Measurements from ENCODE around the gene KRT31.
"Not testable (repeated sequence)": the region's sequence is repeated elsewhere in the genome, so short reads cannot be mapped to it uniquely, and the experiment has no call there.

Gene KRT31

DNA sequence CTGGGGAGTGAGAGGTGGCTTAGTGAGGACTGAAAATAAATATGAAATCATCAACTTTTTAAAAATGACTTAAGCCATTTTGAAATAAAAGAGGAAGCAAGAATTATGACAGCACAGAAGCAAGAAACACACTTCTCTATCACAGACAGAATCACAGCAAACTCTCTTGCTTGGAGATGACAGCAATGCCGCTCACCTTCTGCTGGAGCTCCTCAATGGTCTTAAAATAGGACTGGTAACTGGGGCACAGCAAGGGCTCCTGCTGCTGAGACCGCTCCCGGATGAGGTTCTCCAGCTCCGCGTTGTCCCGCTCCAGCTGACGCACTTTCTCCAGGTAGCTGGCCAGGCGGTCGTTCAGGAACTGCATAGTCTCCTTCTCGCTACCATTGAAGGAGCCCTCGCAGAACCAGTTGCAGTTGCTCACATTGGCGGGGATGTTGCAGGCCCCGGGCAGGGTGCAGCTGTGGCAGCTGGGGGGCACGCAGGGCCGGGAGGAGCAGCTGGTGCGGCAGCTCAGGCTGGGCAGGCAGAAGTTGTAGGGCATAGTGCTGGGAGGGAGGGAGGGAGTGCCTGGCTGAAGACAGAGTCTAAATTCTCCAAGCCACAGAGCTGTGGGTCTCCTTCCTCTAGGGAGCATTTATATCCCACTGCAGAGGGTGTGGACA, at the start of gene KRT31:
KRT31 (minus strand) TSS at position 613 of the 665 bp plus-strand sequence; CDS start at position 544, 69 bp downstream.
- no peak for DNase-seq

GRCh38 chr17:41446806-41447205, 49.4 kb upstream of the KRT31 start:
- DNase-seq, result no peak

GRCh38 chr17:41444640-41445039, 47.2 kb upstream of the KRT31 start:
- no peak for DNase-seq

DNA sequence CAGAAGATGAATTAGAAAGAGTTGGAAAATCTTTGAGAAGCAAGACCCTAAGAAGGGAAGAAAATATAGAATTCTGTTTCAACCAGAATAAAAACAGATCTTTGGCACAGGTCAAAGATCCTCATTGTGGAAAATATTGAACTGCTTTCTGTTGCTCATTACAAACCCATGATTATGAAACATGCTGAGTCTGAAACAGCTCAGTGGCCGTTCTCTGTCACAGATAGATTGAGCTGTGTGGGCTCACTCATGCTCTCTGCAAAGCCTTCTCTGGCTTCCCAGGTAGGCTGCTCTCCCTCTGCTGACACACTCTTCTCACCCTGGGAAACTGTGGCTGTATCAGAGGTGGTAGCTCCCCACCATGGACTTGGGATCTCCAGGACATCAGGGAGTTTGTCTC, 46.8 kb upstream of the KRT31 start:
- no peak for DNase-seq

DNA sequence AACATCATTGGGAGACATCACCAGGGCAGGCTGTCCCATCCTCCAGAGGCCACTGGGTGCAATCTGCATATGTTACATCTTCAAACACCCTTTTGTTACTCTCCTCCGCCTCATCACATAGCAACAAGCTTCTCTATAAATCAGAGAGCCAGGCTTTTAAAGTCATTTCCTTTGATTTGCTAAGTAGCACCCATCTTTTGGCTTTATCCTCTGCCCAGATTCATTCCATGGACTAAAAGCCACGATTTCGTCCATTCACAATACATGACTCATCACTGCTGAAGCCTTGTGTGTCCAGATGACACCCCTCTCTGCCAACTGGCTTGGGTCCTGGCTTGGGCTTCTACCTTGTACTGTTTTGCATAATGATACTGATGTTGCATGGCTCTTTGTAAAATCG, 45.3 kb upstream of the KRT31 start:
- no peak for DNase-seq

GRCh38 chr17:41440531-41441033, 43.2 kb upstream of the KRT31 start, which contains the start of gene KRT38:
TSS of gene KRT38 (minus strand) at chr17:41440983. CDS start at chr17:41440921, 62 bp downstream.
- no peak for DNase-seq

DNA sequence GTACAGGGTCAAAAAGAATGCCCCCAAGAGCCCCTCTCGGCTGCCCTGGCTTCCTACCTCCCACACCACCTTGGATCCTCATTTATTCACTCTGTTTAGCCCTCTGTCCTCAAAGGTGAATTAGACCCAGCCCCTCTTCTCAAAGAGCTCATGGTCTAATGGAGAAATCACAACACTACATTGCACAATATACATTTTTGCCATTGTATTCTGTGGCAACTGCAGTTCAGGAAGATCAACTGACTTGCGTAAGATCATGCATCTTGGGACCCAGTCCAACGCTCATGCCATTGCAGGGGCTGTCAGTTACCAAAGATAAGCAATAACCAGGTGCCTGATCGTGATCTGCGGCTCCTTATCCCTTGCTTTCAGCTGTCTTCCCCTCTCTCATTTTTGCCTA, 42.0 kb upstream of the KRT31 start:
- DNase-seq, result no peak

DNA sequence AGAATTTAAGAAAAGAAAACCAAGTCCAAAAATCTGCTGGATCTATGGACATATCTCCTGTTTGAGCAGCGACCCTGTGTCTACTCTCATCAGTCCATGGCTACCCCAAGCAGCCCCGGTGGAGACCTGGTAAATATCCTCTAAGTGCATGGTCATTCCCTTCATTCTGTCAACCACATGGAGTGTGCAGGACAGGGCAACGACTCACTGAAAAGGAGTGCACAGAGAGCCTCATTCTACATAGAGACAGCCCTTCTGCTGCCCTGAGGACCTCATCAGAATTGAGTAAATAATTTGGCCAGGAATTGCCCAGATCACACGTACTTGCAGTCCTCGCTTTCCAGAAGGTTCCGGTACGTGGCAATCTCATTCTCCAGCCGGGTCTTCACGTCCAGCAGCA, 40.4 kb upstream of the KRT31 start:
- no peak for DNase-seq

DNA sequence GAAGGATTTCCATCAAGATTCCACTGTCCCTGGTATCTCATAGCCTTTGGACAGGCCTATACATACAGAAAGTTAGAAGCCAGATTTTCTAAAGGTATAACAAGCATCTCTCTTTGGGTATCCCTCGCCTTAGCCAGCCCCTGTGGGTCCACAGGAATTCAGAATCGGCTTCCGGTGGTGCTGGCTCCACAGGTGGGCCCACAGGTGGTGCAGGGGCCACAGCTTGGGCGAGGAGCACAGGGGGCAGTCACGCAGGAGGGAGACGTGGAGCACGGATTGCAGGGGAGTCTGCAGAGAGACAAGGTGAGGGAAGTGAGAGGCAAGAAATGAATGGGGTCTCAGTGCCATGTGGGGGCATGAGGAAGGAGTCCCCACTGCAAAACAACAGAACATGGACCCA, 39.8 kb upstream of the KRT31 start:
- DNase-seq, result no peak

DNA sequence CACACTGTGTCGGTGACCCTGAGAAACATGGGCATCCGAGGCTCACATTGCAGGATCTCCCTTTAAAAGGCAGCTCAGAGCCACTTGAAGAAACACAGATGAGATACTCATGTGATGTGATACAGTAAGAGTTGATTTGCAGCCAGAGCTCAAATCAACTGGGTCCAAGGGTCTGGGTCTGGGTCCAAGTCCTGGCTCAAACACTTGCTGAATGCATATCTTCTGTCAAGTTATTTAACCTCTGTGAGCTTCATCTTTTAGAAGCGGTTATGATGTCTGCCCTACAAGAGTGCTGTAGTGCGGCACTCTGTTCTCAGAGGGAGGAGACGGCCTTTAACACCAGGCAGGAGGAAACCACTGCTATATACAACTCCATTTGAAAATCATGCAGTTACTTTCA, 37.0 kb upstream of the KRT31 start:
- DNase-seq, result no peak

GRCh38 chr17:41434005-41434404, 36.6 kb upstream of the KRT31 start:
- no peak for DNase-seq

DNA sequence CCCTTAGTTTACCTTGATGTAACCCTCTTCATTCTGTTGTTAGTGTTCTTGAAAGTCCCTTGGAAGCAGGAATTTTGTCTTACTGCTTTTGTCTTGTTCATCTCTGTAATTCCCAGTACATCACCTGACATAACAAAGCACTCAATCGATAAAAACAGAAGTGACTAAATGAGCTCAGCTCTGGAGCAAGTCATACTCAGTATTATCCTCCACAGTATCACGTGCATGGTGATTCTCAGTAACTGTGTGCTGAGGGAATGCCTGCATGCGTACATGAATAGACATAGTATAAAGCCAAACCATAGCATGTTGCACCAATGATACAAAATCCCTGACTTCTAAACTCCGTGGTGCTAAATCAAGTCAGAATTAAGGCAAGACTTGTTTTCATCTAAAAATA, 36.2 kb upstream of the KRT31 start:
- no peak for DNase-seq

- not testable (repeated sequence) for DNase-seq
Measured at GRCh38 chr17:41430376-41430775, 33.0 kb upstream of the KRT31 start.

DNA sequence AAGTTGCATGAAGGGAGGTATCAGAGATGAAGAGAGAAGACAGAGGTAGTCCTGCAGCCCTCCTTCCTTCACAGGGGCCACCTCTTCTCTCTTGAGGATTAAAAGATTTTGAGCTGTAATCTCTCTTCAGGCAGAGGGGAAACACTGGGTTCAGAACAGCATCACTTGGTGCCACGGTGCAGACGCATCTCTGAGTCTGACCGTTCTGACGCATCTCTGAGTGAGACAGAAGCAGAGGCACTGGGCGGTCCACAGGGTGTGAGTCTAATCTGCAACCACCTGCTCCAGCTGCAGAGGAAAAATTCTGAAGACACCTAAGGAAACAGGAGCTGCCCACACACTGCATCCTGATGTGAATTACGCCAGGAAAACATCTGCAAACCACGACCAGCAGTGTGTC, 32.3 kb upstream of the KRT31 start:
- DNase-seq, result no peak

GRCh38 chr17:41428591-41429291, 31.3 kb upstream of the KRT31 start:
- DNase-seq, result no peak

DNA sequence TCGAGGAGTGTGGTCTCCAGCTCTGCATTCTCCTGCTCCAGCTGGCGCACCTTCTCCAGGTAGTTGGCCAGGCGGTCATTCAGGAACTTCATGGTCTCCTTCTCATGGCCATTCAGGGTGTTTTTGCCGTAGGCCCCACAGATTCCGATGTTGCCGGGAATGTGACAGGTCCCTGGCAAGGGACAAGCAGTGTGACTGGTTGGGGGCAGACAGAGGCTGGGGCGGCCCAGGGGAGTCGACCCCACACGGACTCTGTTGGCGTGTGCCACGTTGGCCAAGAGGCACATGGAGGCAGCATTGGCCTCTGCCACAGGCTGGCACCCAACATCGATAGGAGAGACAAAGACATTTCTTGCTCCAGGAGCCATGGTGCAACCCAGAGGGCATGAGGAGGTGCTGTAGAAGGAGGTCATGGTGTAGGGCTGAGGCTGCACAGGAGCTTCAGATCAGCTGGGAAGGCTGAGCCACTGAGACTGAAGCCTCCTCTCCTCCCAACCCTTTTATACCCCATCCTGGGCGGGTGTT, 26.8 kb upstream of the KRT31 start, which contains the start of gene KRT37:
KRT37 (minus strand) TSS at position 475 of the 525 bp plus-strand sequence; CDS start at position 413, 62 bp downstream.
- no peak for DNase-seq

- not testable (repeated sequence) for DNase-seq
Measured at GRCh38 chr17:41422586-41422985, 25.2 kb upstream of the KRT31 start.

DNA sequence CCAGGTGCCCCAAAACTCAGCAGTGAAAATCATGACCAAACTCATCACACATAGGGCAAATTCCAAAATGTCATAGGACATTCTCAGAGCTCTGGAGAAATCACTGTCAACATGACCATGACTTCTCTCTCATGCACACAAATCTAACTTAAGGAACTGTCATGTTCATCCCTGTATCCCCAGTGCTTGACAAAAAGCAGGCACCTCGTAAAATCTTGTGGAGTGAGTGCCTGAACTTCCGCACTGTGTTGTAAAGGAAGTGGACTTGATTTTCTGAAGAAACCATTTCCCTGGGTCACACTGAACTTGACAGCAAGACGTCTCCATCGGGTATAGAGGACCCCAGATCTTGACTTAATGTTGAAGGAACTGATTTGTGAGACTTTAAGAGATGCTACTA, 24.2 kb upstream of the KRT31 start:
- no peak for DNase-seq

- DNase-seq, result no peak
Measured at GRCh38 chr17:41421116-41421515, 23.7 kb upstream of the KRT31 start.

DNA sequence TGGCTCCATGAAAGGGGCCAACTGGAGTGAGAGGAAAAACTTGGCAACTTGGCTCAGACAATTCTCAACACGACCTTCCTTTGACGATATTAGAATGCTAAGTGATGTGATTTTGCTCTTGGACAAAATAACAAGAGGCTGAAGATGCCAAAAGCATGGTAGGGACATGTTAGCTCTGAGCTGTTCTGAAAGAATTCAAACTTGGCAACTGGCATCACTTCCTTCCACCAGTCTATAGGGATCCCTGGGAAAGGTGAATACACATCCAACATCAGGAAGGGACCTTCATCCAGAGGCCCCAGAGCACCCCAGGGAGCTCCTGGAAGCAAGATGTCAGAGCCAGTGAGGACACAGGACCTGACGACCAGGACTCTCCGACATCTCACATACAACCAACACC, 22.7 kb upstream of the KRT31 start:
- DNase-seq, result no peak

- DNase-seq, result no peak
Measured at GRCh38 chr17:41419716-41420115, 22.3 kb upstream of the KRT31 start.

- no peak for DNase-seq
Measured at GRCh38 chr17:41418116-41418860, 20.9 kb upstream of the KRT31 start.

DNA sequence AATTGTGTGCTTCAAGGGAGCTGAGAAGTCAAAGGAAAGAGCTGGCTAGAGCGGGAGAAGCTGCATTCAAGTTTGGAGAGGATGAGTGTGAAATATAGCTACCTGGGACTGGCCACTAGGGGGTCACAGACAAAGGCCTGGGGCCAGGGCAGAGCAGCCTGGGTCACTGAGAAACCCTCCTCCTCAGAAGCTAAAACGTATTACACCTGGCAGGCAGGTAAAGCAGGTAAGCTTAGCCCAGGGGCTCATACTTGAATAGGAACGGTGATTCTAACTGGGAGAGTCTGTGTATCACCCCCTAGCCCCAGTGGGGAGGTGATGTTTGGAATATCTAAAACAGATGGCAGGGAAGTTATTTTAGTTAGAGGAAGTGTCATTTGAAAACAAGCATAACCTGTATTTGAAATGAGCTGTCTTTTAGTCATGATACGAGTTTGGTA, 20.2 kb upstream of the KRT31 start:
- no peak for DNase-seq

Measured in stimulated activated CD4-positive, alpha-beta T cell treated with anti-CD3 and anti-CD28 coated beads, Interleukin-1b, Interleukin-23, amount 100 ng/mL, for 48 hours (primary cell).